GM12801 (cell line): Measurements from ENCODE around the gene CEP72.

ENCODE experiments used
- CTCF ChIP-seq: IDR thresholded peaks from one replicate; pipeline ENCODE4 v1.5.1; 2011; ENCODE audit warnings: control low read depth; ENCODE audit not compliant: insufficient read length; ENCODE audit errors: extremely low read depth

CEP72 gene

DNA sequence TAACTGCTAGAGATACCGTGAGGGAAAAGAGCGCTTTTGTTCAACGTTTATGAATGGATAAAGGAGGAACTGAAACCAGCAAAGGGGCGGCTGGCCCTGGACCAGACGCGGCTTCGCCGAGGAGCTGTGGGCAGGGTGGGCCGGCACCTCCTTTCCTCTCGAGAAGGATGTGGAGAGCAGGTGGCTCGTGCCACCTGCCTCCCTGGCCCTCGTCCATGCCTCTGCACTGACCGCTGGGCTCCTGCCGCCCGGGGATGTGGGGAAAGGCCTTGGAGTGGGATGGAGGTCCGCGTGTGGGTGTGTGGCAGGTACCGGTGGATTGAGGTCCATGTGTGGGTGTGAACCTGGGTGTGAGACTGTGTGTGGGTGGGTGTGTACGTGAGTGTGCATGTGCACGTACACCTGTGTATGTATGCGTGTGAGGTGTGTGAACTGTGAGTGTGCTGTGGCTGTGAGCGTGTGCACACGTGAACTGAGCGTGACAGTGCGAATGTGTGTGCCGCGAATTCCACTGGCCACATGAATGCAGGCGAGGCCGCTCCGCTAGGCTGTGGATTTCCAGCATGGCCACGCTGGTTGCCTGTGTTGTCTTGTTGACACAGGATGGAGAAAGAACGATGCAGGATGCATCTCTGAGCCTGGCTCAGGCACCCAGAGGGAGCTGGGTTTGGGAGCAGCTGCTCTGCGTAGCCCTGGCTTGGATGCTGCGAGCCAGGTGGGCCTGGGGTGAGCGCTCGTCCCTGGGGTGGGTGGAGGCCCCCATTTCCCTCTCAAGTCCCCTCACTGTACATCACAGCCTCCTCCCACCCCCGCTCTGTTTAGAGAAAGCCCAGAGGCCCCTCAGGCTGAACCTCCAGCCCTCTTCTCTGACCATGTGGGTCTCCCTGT lies 4.4 kb upstream of the CEP72 start:
- no peak for TF ChIP-seq CTCF

GRCh38 chr5:608429-609370 lies 3.4 kb upstream of the CEP72 start:
- TF ChIP-seq CTCF, result no peak

DNA sequence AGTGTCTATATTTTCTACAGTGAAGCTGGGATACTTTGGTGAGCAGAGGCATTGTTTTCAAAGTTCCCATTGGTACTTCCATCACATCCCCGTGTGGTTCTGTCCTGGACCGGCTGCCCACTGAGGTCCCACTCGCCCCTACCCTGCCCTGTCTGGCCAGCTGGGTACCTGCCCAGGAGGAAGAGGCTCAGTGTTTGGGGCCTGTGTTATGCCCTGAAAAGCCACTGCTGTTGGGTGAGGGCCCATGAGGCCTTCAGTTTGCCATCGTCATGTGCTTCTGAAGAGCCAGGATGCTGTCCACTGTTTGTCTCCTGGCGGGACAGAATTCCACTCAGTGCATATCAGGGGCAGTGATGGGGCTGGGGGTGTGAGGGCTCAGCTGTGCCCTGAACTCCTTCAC lies 2.6 kb upstream of the CEP72 start:
- no peak for TF ChIP-seq CTCF

GRCh38 chr5:610011-610743 lies 2.0 kb upstream of the CEP72 start:
- no peak for TF ChIP-seq CTCF

DNA sequence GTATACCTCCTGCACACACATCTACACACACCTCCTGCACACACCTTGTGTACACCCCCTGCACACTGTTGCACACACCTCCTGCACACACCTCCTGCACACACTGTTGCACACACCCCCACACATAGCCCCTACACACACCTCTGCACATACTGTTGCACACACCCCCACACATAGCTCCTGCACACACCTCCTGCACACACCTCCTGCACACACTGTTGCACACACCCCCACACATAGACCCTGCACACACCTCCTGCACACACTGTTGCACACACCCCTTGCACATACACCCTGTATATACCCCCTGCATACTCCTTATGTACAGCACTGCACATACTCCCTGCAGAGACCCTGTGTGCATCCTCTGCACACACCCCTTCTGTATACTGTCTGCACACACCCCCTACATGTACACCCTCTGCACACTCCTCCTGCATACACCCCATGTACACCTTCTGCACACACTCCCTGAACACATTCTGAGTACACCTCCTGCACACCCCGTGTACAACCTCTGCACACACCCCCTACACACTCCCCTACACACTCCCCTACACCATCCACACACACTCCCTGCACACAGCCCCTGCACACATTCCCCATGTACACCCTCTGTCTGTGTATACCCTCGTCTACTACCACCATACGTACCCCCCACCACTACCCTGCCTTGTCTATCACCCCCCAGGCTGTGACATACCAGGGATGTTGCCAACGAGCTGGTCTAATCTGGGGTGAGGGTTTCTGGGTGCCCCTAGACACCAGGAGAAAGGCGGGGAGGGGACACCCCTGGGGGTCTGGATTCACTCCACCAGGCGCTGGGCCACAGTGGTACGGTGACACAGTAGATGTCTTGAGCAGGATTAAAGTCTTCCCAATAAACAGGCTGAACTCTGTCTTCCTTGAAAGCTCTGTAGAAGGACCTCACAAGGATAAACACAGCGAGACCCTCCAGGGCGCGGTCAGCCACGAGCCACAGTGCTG lies 1.1 kb upstream of the CEP72 start:
- no peak for TF ChIP-seq CTCF

DNA sequence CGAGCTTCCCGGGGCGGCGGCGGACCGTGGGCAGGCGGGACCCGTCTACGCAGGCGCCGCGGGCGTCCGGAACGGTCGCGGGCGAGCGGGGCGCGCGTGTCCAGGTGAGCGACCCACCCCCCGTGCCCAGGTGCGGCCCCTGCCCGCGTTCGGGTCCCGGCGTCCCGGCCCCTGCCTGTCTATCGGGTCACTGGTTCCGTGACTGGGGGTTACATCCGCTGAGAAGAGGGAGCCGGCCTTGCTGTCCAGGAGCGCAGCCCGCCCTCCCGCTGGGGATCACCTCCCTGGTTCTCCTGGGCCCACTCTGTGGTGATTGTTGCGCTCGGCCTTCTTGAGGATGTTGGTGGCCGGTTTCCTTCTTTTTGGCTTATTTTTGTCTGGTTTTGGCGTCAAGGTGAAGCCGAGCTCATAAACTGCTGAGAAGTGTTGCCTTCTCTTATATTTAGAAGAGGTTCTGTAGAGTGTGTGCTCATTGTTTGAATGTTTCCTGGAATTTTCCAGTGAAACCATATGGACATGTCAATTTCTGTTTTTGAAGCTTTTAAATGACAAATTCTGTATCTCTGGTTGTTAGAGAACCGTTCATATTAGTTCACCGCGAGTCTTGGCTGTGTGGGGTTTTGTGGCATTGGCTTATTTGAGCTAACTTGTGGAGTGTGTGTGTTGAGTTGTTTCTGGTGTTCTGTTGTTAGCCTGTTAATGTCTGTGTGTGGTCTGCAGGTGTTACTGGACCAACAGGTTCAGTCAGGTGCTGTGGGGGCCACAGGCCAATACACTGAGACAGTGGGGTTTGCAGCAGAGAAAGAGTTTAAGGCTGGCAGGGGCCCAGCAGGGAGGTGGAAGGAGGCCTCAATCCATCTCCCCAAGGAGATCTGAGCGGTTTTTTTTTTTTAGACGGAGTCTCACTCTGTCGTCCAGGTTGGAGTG lies 621 bp downstream of the CEP72 start:
- TF ChIP-seq CTCF, result no peak
